K562 (cell line): ENCODE data around the gene WBP2NL. TPM values are rescaled to one million over a fixed set of nuclear protein-coding genes. Genes with fewer than 3 reads are reported as not detected.

Source experiments
- CCNT2 ChIP-seq: IDR thresholded peaks from 2 replicates; pipeline ENCODE4 v1.6.1; 2011; ENCODE audit warnings: borderline replicate concordance, low read depth, mild to moderate bottlenecking, moderate library complexity, mixed read lengths, low read length; ENCODE audit not compliant: insufficient read length; ENCODE audit errors: extremely low read depth
- COPS2 ChIP-seq: fragments of 450-650 bp; conservative IDR thresholded peaks from 2 replicates; pipeline ENCODE4 v1.6.1; 2016; ENCODE audit warnings: mild to moderate bottlenecking, moderate library complexity
- CTCF ChIP-seq, 3 experiments: IDR thresholded peaks in 2 of 3; conservative IDR thresholded peaks in 1 of 3; 2 replicates each; pipeline ENCODE4 v1.5.1; 2011 to 2012; ENCODE audit warnings: low read length in 3 of 3, mild to moderate bottlenecking in 3 of 3, control low read depth in 2 of 3, improper control_type of control experiment in 1 of 3, inconsistent platforms in 1 of 3, low read depth in 1 of 3, mixed read lengths in 1 of 3, moderate library complexity in 1 of 3; ENCODE audit not compliant: insufficient read depth in 2 of 3
- CTCFL ChIP-seq: IDR thresholded peaks from 2 replicates; pipeline ENCODE4 v1.6.1; 2011; ENCODE audit warnings: borderline replicate concordance, low read depth, mild to moderate bottlenecking, moderate library complexity, low read length; ENCODE audit not compliant: insufficient read depth, poor library complexity, severe bottlenecking
- FOXK1 ChIP-seq: sonication (generic); formaldehyde crosslinking; IDR thresholded peaks from 2 replicates; pipeline ENCODE4 v1.8.0; 2022; ENCODE audit warnings: missing genetic modification reagents, mild to moderate bottlenecking, borderline replicate concordance
- GATAD2A ChIP-seq: fragments of 450-650 bp; IDR thresholded peaks from 2 replicates; pipeline ENCODE4 v1.6.1; 2017
- JUND ChIP-seq, 2 experiments: IDR thresholded peaks; 2 replicates in 1 of 2; 3 replicates in 1 of 2; pipeline ENCODE4 v1.6.1; 2011; ENCODE audit warnings: borderline replicate concordance in 2 of 2, low read depth in 2 of 2, low read length in 2 of 2, improper control_type of control experiment in 1 of 2, missing biosample characterization in 1 of 2, missing genetic modification characterization in 1 of 2, missing genetic modification reagents in 1 of 2
- MAX ChIP-seq: sonication (generic); formaldehyde crosslinking; IDR thresholded peaks from 2 replicates; pipeline ENCODE4 v1.9.0; 2022; ENCODE audit warnings: mild to moderate bottlenecking, missing genetic modification reagents
- NFE2L1 ChIP-seq: fragments of 450-650 bp; IDR thresholded peaks from 2 replicates; pipeline ENCODE4 v1.6.1; 2016; ENCODE audit warnings: missing genetic modification characterization, low read depth, mild to moderate bottlenecking, missing compliant biosample characterization, moderate library complexity, borderline replicate concordance
- NFRKB ChIP-seq: fragments of 450-650 bp; IDR thresholded peaks from 2 replicates; pipeline ENCODE4 v1.6.1; 2016; ENCODE audit warnings: low read depth
- NR2C2 ChIP-seq, 2 experiments: fragments of 200-800 bp in 1 of 2; sonication (Bioruptor generic) in 1 of 2; sonication (generic) in 1 of 2; formaldehyde crosslinking in 1 of 2; IDR thresholded peaks; 2 replicates each; pipeline versions ENCODE4 v1.6.1 to v1.8.0; 2016 to 2022; ENCODE audit warnings: mild to moderate bottlenecking in 1 of 2, missing compliant biosample characterization in 1 of 2, missing genetic modification characterization in 1 of 2, missing genetic modification reagents in 1 of 2
- NR2F6 ChIP-seq: fragments of 450-650 bp; formaldehyde crosslinking; IDR thresholded peaks from 2 replicates; pipeline ENCODE4 v1.4.0; 2020; ENCODE audit warnings: mild to moderate bottlenecking
- POLR2AphosphoS5 ChIP-seq: IDR thresholded peaks from 2 replicates; pipeline ENCODE4 v1.6.1; 2011; ENCODE audit warnings: mild to moderate bottlenecking, low read depth, low read length, moderate library complexity; ENCODE audit not compliant: control insufficient read depth, insufficient read depth
- SIN3A ChIP-seq, 2 experiments: fragments of 150-350 bp in 1 of 2; IDR thresholded peaks; 2 replicates each; pipeline ENCODE4 v1.6.1; 2011 to 2016; ENCODE audit warnings: borderline replicate concordance in 2 of 2, low read depth in 2 of 2, low read length in 2 of 2, mild to moderate bottlenecking in 2 of 2, moderate library complexity in 2 of 2; ENCODE audit not compliant: control insufficient read depth in 1 of 2
- SP1 ChIP-seq: sonication (generic); formaldehyde crosslinking; IDR thresholded peaks from 2 replicates; pipeline ENCODE4 v1.8.1; 2022; ENCODE audit warnings: mild to moderate bottlenecking, missing genetic modification reagents
- TCF7 ChIP-seq: sonication (generic); IDR thresholded peaks from 2 replicates; pipeline ENCODE4 v1.6.1; 2016; ENCODE audit warnings: antibody characterized with exemption, borderline replicate concordance
- TFAP4 ChIP-seq: sonication (generic); formaldehyde crosslinking; IDR thresholded peaks from 2 replicates; pipeline ENCODE4 v1.8.0; 2022; ENCODE audit warnings: missing genetic modification reagents, mild to moderate bottlenecking, moderate library complexity, borderline replicate concordance
- ZBTB8A ChIP-seq: fragments of 450-650 bp; IDR thresholded peaks from 2 replicates; pipeline ENCODE4 v1.6.1; 2018; ENCODE audit warnings: mild to moderate bottlenecking, moderate library complexity; ENCODE audit not compliant: partially characterized antibody
- ZNF224 ChIP-seq: sonication (generic); formaldehyde crosslinking; IDR thresholded peaks from 2 replicates; pipeline ENCODE4 v1.8.0; 2022; ENCODE audit warnings: mild to moderate bottlenecking, missing genetic modification reagents
- ZNF324 ChIP-seq: fragments of 250-450 bp; sonication (Bioruptor Pico); IDR thresholded peaks from 2 replicates; pipeline ENCODE4 v1.4.0; 2020; ENCODE audit warnings: mild to moderate bottlenecking
- polyA plus RNA-seq, 8 experiments: library from polyadenylated mRNA; depleted of rRNA in 4 of 8; stranded (reverse) in 5 of 8; unstranded in 3 of 8; fragments of >200 nt; fragmentation: Nextera tagmentation in 2 of 8; fragmentation: Illumina TruSeq in 1 of 8; extraction: Ambion mirVana in 2 of 8; extraction: Trizol in 1 of 8; gene quantifications; 2 replicates each; pipeline versions ENCODE4 v1.2.1 to v1.2.3, GENCODE V29; 2011 to 2014; ENCODE audit warnings: inconsistent platforms in 1 of 8, missing spikeins in 1 of 8
- total RNA-seq, 7 experiments: library from RNA; depleted of rRNA in 6 of 7; stranded (reverse); fragments of >200 nt in 6 of 7; fragmentation: Illumina TruSeq in 2 of 7; extraction: Trizol in 2 of 7; gene quantifications; 2 replicates each; pipeline versions ENCODE4 v1.2.1 to v1.2.3, GENCODE V29; 2011 to 2021; ENCODE audit warnings: low replicate concordance in 1 of 7

WBP2NL gene
- total and polyA plus RNA-seq, 9 of the 15 experiments (the other 6 are each of a cell fraction or from before 2014, with no cell fraction given), result not detected

- TF ChIP-seq TCF7 (no peak), MAX (peak; percentile 76), FOXK1 (0 out of 2 replicates have a peak, but pooled peaks have one; percentile 12), NFE2L1 (no peak), TFAP4 (CRISPR knock-in tag) (peak; percentile 77), CTCF (IDR thresholded peaks at IDR 0.05 in 2 of 3, conservative IDR thresholded peaks at IDR 0.05 in 1 of 3; ENCODE audit: insufficient read depth in 2 of 3, low read depth in 1 of 3, low read length in 3 of 3) (no peak), SP1 (CRISPR knock-in tag) (peak; percentile 85), GATAD2A (peak; percentile 76; the same call in 1 of the 2 replicates), CTCFL (no peak), NR2C2 (CRISPR knock-in tag; IDR thresholded peaks at IDR 0.05) (0 out of 2 replicates have a peak, but pooled peaks have one; percentile 47), NR2C2 (tag; IDR thresholded peaks at IDR 0.05) (no peak; the same call in 1 of the 2 replicates), NR2F6 (CRISPR knock-in tag) (no peak), CCNT2 (peak; percentile 72), ZBTB8A (no peak), COPS2 (no peak), ZNF324 (no peak), ZNF224 (CRISPR knock-in tag) (no peak), NFRKB (peak; percentile 58), SIN3A (IDR thresholded peaks at IDR 0.05; ENCODE audit: borderline replicate concordance in 2 of 2, control insufficient read depth in 1 of 2, low read depth in 2 of 2, low read length in 2 of 2) (peak; percentile 26 to 47; a peak in 1 of 4 replicates), POLR2AphosphoS5 (no peak), JUND (IDR thresholded peaks at IDR 0.05; ENCODE audit: borderline replicate concordance, low read depth, low read length) (no peak), JUND (tag; IDR thresholded peaks at IDR 0.05; ENCODE audit: borderline replicate concordance, low read depth, low read length) (no peak; the same call in 2 of the 3 replicates)
Measured at GRCh38 chr22:42070517-42071422, 72.2 kb downstream of the WBP2NL start, which contains the start of gene NAGA (continued).
